ENCODE data around the gene CELSR2.
"Not testable (repeated sequence)": the region's sequence is repeated elsewhere in the genome, so short reads cannot be mapped to it uniquely, and the experiment has no call there.

Gene CELSR2

GRCh38 chr1:109216662-109217061 lies 32.7 kb upstream of the CELSR2 start:
- H3K4me3 ChIP-seq (ENCODE audit: low read depth, low read length): no peak overlapping the region
- no peak for TF ChIP-seq CTCF (IDR thresholded peaks at IDR 0.05; ENCODE audit: low read depth, low read length)

GRCh38 chr1:109218516-109218915 lies 30.8 kb upstream of the CELSR2 start:
- H3K4me3 ChIP-seq (ENCODE audit: low read depth, low read length): no peak overlapping the region
- no peak for TF ChIP-seq CTCF (IDR thresholded peaks at IDR 0.05; ENCODE audit: low read depth, low read length)

GRCh38 chr1:109221201-109221600 lies 28.1 kb upstream of the CELSR2 start:
- H3K4me3 ChIP-seq (ENCODE audit: low read depth, low read length): not testable (repeated sequence)

GRCh38 chr1:109225308-109225707 lies 24.0 kb upstream of the CELSR2 start:
- TF ChIP-seq CTCF (IDR thresholded peaks at IDR 0.05; ENCODE audit: low read depth, low read length): no peak
- H3K4me3 ChIP-seq (ENCODE audit: low read depth, low read length): no peak overlapping the region

- TF ChIP-seq CTCF (IDR thresholded peaks at IDR 0.05; ENCODE audit: low read depth, low read length): no peak
- no peak overlapping the region for H3K4me3 ChIP-seq (ENCODE audit: low read depth, low read length)
Measured at GRCh38 chr1:109225711-109226445, 23.5 kb upstream of the CELSR2 start.

GRCh38 chr1:109228167-109228566 lies 21.2 kb upstream of the CELSR2 start:
- no peak overlapping the region for H3K4me3 ChIP-seq (ENCODE audit: low read depth, low read length)

GRCh38 chr1:109229531-109230127 lies 19.7 kb upstream of the CELSR2 start:
- no peak for TF ChIP-seq CTCF (IDR thresholded peaks at IDR 0.05; ENCODE audit: low read depth, low read length)

More at GRCh38 chr1:109228167-109228566, 21.2 kb upstream of the CELSR2 start:
- TF ChIP-seq CTCF (IDR thresholded peaks at IDR 0.05; ENCODE audit: low read depth, low read length): no peak

More at GRCh38 chr1:109229531-109230127, 19.7 kb upstream of the CELSR2 start:
- H3K4me3 ChIP-seq (ENCODE audit: low read depth, low read length): no peak overlapping the region
